Choroid plexus epithelial cell (primary cell): Measurements from ENCODE around the gene LAMA5.

Experiments
- DNase-seq: peaks from one replicate; pipeline ENCODE4 v3.0.0-alpha.2; 2010; ENCODE audit warnings: low read depth
- H3K4me3 ChIP-seq: 2 replicates; pipeline ENCODE4 v1.5.1; 2011; ENCODE audit warnings: low read depth, mild to moderate bottlenecking, control low read depth, low read length, moderate library complexity
- CTCF ChIP-seq: conservative IDR thresholded peaks from 2 replicates; pipeline ENCODE4 v1.5.1; 2011; ENCODE audit warnings: low read depth, mild to moderate bottlenecking, control low read depth, inconsistent platforms, low read length, moderate library complexity

Gene LAMA5

GRCh38 chr20:62309198-62309944 lies 57.7 kb downstream of the LAMA5 start:
- DNase-seq, result no peak
- TF ChIP-seq CTCF, result no peak
- H3K4me3 ChIP-seq, result no peak overlapping the region

- no peak for TF ChIP-seq CTCF
- no peak overlapping the region for H3K4me3 ChIP-seq
- DNase-seq, result no peak
Measured at GRCh38 chr20:62308102-62308822, 58.9 kb downstream of the LAMA5 start.

GRCh38 chr20:62307226-62308101 lies 59.6 kb downstream of the LAMA5 start:
- DNase-seq, result no peak
- no peak overlapping the region for H3K4me3 ChIP-seq
- no peak for TF ChIP-seq CTCF

GRCh38 chr20:62306414-62307187 lies 60.5 kb downstream of the LAMA5 start:
- no peak overlapping the region for H3K4me3 ChIP-seq
- no peak for TF ChIP-seq CTCF
- DNase-seq, result no peak

- no peak for DNase-seq
- no peak for TF ChIP-seq CTCF
- H3K4me3 ChIP-seq, result no peak overlapping the region
Measured at GRCh38 chr20:62305765-62306413, 61.2 kb downstream of the LAMA5 start.
